ENCODE data around the gene UBE3A. TPM values are rescaled to one million over a fixed set of nuclear protein-coding genes. Genes with fewer than 3 reads are reported as not detected.

The UBE3A gene
- total RNA-seq, 1 donor from 2014 or later, result 52.9 TPM

DNA sequence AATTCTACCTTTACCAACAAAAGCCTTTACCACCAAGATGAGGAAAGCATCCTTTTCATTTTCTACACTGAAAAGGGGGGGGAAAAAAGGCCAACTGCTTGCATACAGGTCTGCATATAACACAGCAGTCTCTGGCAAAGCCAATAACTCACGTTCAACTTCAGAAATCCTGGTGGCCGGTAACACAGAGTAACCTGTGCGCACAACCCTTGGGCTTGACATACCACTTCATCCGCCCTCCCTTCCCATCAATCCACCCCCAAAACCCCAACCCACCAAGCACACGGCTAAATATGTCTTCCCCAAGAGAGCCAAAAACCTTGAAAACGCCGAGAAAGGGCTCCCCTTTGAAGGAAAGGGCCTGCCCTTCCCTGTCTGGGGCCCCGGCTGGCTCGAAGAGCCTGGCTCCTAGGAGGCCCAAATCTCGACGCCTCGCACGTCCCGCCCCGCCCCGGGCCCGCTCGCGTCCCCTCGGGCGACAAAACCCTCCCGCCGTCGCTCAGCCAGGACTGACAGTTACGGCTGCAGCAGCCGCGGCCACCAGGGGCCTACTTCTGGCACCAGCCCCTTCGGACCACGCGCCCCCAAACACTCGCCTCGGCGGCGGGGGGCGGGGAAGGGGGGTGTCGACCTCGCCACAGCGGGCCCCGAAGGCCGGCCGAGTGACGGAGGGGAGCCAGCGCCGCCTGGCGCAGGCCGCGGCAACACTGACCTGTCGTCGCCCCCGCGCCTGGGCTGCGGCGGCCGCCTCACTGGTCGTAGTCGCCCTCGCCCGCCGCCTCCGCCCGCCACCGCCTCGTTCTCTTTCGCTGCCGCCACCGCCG lies 835 bp downstream of the UBE3A start:
- Histone ChIP-seq H3K27me3 (ENCODE audit: control insufficient read depth, insufficient read depth, low read length) (no peaks in the 10 kb centered on the region), H3K36me3 (ENCODE audit: control insufficient read depth, insufficient read depth, low read length) (no peaks in the 10 kb centered on the region), H3K4me3 (ENCODE audit: low read depth, low read length) (peak overlapping the region; percentile 98)
- no peak for DNase-seq (ENCODE audit: low read depth)
- TF ChIP-seq, protein P1, sequence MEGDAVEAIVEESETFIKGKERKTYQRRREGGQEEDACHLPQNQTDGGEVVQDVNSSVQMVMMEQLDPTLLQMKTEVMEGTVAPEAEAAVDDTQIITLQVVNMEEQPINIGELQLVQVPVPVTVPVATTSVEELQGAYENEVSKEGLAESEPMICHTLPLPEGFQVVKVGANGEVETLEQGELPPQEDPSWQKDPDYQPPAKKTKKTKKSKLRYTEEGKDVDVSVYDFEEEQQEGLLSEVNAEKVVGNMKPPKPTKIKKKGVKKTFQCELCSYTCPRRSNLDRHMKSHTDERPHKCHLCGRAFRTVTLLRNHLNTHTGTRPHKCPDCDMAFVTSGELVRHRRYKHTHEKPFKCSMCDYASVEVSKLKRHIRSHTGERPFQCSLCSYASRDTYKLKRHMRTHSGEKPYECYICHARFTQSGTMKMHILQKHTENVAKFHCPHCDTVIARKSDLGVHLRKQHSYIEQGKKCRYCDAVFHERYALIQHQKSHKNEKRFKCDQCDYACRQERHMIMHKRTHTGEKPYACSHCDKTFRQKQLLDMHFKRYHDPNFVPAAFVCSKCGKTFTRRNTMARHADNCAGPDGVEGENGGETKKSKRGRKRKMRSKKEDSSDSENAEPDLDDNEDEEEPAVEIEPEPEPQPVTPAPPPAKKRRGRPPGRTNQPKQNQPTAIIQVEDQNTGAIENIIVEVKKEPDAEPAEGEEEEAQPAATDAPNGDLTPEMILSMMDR (IDR thresholded peaks at IDR 0.05; ENCODE audit: insufficient read depth, low read length, poor library complexity, severe bottlenecking), result no peak

DNA sequence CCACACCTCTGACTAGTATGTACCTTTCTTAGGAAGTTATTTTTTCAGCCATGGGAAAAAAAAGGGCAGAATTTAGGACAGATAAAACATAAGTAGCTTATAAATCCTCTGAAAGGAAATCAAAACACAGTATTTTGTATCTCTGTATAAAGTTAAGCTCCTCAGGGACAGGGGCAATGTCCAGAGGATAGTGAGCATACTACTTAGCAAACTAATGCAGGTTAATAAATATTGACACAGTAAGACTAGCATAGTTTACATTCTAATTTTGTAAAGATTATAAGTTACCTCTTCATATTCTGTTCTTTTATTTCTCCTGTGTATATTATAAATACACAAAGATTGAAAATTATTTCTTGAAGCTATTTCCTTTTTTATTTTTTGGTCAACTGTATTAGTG lies 2.1 kb downstream of the UBE3A start:
- TF ChIP-seq, protein P1 (IDR thresholded peaks at IDR 0.05; ENCODE audit: insufficient read depth, low read length, poor library complexity, severe bottlenecking), result no peak
- no peak for DNase-seq (ENCODE audit: low read depth)
- Histone ChIP-seq H3K27me3 (ENCODE audit: control insufficient read depth, insufficient read depth, low read length) (no peaks in the 10 kb centered on the region), H3K4me3 (ENCODE audit: low read depth, low read length) (no peak overlapping the region), H3K36me3 (ENCODE audit: control insufficient read depth, insufficient read depth, low read length) (no peaks in the 10 kb centered on the region)

DNA sequence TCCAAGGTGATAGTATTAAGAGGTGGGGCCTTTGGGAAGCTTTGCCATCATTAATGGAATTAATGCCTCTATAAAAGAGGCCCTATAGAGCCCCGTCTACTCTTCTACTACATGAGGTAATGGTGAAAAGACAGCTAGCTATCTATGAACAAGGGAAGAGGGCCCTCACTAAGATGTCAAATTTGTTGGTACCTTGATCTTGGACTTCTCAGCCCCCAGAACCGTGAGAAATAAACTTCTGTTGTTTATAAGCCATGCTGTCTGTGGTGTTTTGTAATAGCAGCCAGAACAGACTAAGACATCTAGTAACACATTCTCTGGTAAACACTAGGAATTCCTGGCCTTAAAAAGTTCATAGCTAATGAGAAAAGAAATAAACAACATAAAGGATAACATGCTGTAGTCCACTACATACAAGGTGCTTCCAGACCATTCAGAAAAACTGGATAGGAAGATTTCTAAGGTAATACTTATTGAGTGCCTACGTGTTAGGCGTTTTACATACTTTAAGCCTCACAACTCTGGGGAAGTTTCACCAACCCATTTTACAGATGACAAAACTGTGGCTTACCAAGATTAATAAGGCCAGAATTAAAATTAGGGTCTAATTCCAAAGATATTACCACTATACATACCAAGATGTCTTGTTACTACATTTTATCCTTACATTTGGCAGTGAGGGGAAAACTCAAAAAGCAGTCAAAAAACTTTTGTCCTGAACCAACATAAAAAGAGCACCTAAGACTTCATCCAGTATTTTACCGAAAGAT lies 3.2 kb downstream of the UBE3A start:
- Histone ChIP-seq H3K27me3 (ENCODE audit: control insufficient read depth, insufficient read depth, low read length) (no peaks in the 10 kb centered on the region), H3K4me3 (ENCODE audit: low read depth, low read length) (no peak overlapping the region), H3K36me3 (ENCODE audit: control insufficient read depth, insufficient read depth, low read length) (no peaks in the 10 kb centered on the region)
- no peak for DNase-seq (ENCODE audit: low read depth)
- TF ChIP-seq, protein P1 (IDR thresholded peaks at IDR 0.05; ENCODE audit: insufficient read depth, low read length, poor library complexity, severe bottlenecking), result no peak

DNA sequence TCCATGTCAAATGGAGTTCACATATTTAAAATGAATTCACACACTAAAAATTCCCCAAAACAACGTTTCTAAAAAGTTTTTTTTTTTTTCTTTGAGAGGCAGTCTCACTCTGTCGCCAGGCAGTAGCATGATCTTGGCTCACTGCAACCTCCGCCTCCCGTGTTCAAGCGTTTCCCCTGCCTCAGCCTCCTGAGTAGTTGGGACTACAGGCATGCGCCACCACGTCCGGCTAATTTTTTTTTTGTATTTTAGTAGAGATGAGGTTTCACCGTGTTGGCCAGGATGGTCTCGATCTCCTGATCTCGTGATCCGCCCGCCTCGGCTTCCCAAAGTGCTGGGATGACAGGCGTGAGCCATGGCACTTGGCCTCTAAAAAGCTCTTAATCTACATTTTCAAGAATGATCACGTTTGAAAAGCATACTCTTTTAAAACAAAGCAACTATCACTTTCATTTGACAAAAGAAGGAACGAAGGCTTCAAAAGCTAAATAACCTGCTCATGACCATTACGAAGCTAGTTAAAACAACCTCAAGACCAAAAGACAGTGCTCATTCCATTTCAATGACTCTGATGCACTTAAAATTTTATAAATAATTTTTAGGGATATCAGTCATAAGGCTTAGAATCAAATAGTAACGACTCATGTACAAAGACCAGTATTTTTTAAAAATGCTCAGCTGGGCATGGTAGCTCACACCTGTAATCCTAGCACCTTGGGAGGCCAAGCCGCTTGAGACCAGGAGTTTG lies 5.5 kb downstream of the UBE3A start:
- Histone ChIP-seq H3K27me3 (ENCODE audit: control insufficient read depth, insufficient read depth, low read length) (no peaks in the 10 kb centered on the region), H3K4me3 (ENCODE audit: low read depth, low read length) (no peak overlapping the region), H3K36me3 (ENCODE audit: control insufficient read depth, insufficient read depth, low read length) (no peaks in the 10 kb centered on the region)
- DNase-seq (ENCODE audit: low read depth), result no peak
- TF ChIP-seq, protein P1 (IDR thresholded peaks at IDR 0.05; ENCODE audit: insufficient read depth, low read length, poor library complexity, severe bottlenecking), result no peak

DNA sequence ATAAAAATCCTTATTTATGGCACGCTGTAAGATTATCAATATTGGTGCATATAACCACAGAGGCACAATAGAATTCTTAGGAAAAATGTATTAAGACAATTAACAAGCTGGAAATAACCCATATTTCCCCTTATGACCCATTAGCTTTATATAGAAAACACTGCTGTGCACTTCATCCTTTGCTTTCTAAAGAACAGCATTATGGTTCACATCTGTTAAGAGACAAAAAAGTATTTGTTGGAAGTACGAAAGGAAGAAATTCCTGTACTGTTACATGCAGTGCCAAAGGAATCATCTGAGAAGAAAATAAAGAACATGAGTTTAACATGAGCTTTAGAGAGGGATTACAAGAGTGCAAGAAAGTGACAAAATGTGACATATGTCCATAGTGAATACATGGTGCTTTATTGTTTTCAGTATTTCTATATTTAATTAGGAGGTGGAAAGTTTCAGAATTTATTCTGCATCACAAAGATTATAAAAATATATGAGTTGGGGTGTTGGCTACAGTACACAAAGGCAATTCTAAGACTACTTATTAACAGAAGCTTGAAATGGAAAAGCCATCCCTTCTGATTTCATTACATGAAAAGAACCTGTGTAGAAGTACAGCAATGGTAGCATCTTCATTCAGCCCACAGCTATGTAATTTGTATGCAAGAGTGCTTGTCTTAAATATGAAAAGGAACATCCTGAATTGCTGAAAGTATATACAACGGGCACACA lies 6.8 kb downstream of the UBE3A start:
- TF ChIP-seq, protein P1 (IDR thresholded peaks at IDR 0.05; ENCODE audit: insufficient read depth, low read length, poor library complexity, severe bottlenecking), result no peak
- Histone ChIP-seq H3K4me3 (ENCODE audit: low read depth, low read length) (no peak overlapping the region), H3K36me3 (ENCODE audit: control insufficient read depth, insufficient read depth, low read length) (no peaks in the 10 kb centered on the region), H3K27me3 (ENCODE audit: control insufficient read depth, insufficient read depth, low read length) (no peaks in the 10 kb centered on the region)
- DNase-seq (ENCODE audit: low read depth), result no peak
